ENCODE data around the gene ACTG1. TPM values are rescaled to one million over a fixed set of nuclear protein-coding genes. Genes with fewer than 3 reads are reported as not detected.
A peak's percentile ranks its signal among the peaks of the same experiment; 100 is the strongest.

Gene ACTG1
- total RNA-seq, 4 donors from 2014 or later, result 2,372 to 2,875 (median 2,670) TPM

DNA sequence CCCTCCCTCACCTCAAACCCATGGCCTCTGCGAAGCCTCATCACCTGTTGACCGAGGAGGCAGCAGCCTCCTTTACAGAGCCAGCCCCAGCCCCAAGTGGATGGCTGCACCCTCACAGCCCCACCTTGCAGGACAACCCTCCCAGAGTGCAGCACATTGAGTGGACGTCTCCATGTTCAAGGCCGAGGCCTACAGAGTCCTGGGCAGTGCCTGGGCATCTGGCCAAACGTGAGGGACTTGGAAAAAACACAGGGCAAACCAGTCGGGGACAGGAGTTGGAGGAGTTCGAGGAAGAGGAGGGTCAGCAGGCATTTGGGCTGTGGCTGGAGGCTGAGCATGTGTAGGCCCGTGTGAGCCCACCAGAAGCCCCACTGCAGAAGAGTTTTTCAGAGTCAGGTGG is 39.6 kb downstream of the ACTG1 start:
- no peaks in the 10 kb centered on the region for H3K9me3 ChIP-seq
- H3K27me3 ChIP-seq, result no peaks in the 10 kb centered on the region
- peaks cover 0 to 26% (median 2%) of the 10 kb centered on the region in 4 donors for H3K4me1 ChIP-seq
- WGBS, 2 donors, result 65 to 66% methylated on average over 8 of the region's 8 CpGs
- H3K36me3 ChIP-seq, result no peaks in the 10 kb centered on the region
- DNase-seq (ENCODE audit: low spot score in 2 of 2), result no peak
- no peak overlapping the region for H3K4me3 ChIP-seq
- H3K27ac ChIP-seq, result no peak overlapping the region
- TF ChIP-seq, protein P1, sequence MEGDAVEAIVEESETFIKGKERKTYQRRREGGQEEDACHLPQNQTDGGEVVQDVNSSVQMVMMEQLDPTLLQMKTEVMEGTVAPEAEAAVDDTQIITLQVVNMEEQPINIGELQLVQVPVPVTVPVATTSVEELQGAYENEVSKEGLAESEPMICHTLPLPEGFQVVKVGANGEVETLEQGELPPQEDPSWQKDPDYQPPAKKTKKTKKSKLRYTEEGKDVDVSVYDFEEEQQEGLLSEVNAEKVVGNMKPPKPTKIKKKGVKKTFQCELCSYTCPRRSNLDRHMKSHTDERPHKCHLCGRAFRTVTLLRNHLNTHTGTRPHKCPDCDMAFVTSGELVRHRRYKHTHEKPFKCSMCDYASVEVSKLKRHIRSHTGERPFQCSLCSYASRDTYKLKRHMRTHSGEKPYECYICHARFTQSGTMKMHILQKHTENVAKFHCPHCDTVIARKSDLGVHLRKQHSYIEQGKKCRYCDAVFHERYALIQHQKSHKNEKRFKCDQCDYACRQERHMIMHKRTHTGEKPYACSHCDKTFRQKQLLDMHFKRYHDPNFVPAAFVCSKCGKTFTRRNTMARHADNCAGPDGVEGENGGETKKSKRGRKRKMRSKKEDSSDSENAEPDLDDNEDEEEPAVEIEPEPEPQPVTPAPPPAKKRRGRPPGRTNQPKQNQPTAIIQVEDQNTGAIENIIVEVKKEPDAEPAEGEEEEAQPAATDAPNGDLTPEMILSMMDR (IDR thresholded peaks at IDR 0.05), result no peak
- no peak for TF ChIP-seq EP300 (IDR thresholded peaks at IDR 0.05)
- no peak for TF ChIP-seq POLR2A (IDR thresholded peaks at IDR 0.05)

DNA sequence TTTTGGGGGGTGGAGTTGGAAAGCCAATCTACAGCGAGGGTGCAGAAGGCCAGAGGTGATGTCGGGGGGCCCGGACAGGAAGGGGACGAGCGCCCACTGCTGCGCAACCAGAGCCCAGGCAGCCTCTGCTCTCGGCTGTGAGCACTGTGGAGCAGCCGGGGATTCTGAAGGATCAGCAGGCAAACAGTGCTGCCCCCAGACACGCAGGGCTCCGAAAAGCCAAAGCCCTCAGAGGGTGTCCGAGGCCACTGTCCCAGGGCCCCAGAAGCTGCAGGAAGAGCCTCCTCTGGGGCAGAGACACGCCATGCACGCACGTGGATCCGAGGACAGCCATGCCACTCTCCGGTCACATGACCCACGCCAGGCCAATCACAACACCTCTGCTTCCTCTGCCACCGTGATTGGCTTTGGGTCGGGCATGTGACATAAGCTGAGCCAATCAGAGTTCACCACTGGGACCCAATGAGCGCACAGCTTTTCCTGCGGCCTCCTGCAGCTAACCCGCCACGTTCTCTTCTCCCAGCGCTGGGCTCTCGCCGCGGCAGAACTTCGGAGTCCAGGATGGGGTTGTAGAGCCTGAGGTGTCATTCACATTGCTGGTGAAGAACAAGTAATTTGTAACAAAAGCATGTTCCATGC is 40.7 kb downstream of the ACTG1 start:
- no peaks in the 10 kb centered on the region for H3K9me3 ChIP-seq
- peak overlapping the region in 2 of 4 donors; percentile 45 to 47 for H3K27ac ChIP-seq
- peak; percentile 89 to 94 for DNase-seq (ENCODE audit: low spot score in 2 of 2)
- TF ChIP-seq POLR2A (IDR thresholded peaks at IDR 0.05), result no peak
- TF ChIP-seq, protein P1 (IDR thresholded peaks at IDR 0.05), result peak; percentile 25 to 89 (median 68)
- peak in 1 of 2 donors; percentile 63 for TF ChIP-seq EP300 (IDR thresholded peaks at IDR 0.05)
- 42 to 48% methylated on average over 19 to 28 of the region's 28 CpGs for WGBS, 2 donors
- H3K27me3 ChIP-seq, result no peaks in the 10 kb centered on the region
- no peaks in the 10 kb centered on the region for H3K36me3 ChIP-seq
- peaks cover 0 to 26% (median 2%) of the 10 kb centered on the region in 4 donors for H3K4me1 ChIP-seq
- H3K4me3 ChIP-seq, result peak overlapping the region in 3 of 4 donors; percentile 20 to 47 (median 25)

DNA sequence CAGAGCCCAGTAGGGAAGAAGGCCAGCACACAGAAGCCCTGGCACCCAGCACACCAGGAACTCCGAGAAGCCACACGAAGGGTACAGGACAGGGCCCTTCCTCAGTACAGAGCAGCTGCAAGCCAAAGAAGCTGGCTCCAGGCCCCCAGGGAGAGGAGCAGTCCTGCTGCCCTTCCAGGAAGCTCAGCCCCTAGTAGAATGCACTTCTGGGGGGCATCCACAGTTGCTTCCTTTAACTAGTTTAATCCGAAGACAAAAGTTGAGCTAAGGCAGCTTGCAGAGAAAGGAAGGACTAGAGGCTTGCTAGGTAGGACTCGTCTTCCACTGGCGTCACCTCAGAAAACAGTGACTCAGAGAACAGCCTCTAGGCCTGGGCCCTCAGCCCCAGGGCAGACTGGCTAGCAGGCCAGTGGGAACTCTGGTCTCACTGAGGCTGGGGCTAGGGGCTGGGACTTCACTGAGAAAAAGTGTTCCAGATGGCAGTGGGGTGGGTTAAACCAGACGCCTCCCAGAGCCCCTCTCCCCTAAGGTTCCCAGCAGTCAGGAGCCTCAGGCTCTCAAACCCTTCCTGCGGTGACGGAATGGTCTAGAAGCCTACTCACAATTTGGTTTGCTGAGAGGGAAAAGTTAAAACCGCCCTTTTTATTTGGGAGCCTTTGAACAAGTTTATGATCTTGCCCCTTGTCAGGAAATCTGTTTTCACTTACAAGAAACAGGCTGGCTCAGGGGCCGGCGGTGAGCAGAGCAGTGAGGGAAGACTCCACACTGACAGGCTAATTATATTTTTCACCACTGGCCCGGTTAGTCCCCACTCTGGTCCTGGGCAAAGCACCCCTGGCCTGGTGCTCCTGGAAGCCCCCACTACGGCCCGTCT is 41.4 kb downstream of the ACTG1 start:
- H3K27me3 ChIP-seq, result no peaks in the 10 kb centered on the region
- H3K4me1 ChIP-seq, result peaks cover 0 to 26% (median 2%) of the 10 kb centered on the region in 4 donors
- H3K27ac ChIP-seq, result peak overlapping the region in 2 of 4 donors; percentile 45 to 47
- peak overlapping the region in 2 of 4 donors; percentile 25 to 47 for H3K4me3 ChIP-seq
- DNase-seq (ENCODE audit: low spot score in 2 of 2), result no peak
- no peaks in the 10 kb centered on the region for H3K36me3 ChIP-seq
- no peaks in the 10 kb centered on the region for H3K9me3 ChIP-seq
- WGBS, 2 donors, result 59 to 66% methylated on average over 11 to 14 of the region's 14 CpGs
- TF ChIP-seq, protein P1 (IDR thresholded peaks at IDR 0.05), result no peak
- TF ChIP-seq POLR2A (IDR thresholded peaks at IDR 0.05), result no peak
- TF ChIP-seq EP300 (IDR thresholded peaks at IDR 0.05), result no peak

DNA sequence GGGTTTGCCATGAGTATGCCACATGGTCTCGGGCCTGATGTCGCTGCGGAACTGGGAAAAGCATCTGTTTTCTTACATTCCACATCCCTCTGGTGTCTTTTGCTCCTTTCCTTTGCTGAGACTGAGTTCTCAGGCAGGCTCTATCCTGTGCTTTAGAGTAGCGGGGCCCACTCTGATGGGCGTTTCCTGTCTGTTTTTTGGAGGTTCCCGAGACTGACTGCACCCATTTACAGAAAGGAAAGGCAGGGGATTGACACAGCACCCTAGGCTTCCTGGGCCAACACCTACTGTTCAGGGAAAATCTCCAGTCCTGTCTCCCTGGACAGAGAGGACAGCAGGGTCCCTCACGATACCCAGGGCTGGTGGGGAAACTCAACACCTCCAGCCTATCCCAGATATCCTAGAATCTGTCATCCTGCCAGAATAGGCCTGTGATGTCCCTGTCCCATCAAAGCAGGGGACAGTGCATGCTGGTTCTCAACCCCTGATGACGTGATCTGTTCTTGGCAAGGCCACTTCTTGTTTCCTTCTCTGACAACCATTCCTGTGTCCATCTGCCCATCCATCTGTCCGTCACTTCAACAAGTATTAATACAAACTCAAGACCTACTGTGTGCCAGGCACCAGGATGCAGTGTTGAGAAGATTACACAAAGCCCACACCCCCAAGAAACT is 42.2 kb downstream of the ACTG1 start:
- Histone ChIP-seq H3K36me3 (no peaks in the 10 kb centered on the region), H3K4me3 (no peak overlapping the region), H3K4me1 (peaks cover 0 to 26% (median 2%) of the 10 kb centered on the region in 4 donors), H3K9me3 (no peaks in the 10 kb centered on the region), H3K27me3 (no peaks in the 10 kb centered on the region), H3K27ac (no peak overlapping the region)
- DNase-seq (ENCODE audit: low spot score in 2 of 2), result no peak
- no peak for TF ChIP-seq POLR2A (IDR thresholded peaks at IDR 0.05)
- TF ChIP-seq EP300 (IDR thresholded peaks at IDR 0.05), result no peak
- TF ChIP-seq, protein P1 (IDR thresholded peaks at IDR 0.05), result no peak
- WGBS, 2 donors, result 91 to 94% methylated on average over 9 of the region's 9 CpGs
